ENCODE results near the gene AFAP1.

DNA sequence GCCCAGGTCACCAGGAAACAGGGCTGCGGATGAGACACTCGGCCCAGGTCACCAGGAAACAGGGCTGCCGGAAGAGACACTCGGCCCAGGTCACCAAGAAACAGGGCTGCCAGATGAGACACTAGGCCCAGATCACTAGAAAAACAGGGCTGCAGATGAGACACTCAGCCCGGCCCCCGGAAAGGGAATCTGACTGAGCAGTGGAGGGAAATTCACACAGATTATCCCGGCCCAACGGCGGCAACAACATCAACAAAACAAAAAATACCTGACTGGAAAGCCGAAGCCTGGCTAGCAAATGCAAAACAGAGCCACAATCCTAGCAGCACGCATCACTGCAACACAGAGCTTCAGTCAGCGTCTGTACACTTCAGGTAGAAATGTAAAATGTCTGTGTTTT lies 20.7 kb downstream of the AFAP1 start:
- TF ChIP-seq POLR2A (IDR thresholded peaks at IDR 0.05) (no peak), CTCF (IDR thresholded peaks at IDR 0.05) (no peak)
